NB4 (cell line): Measurements from ENCODE around the gene NECAB3.

Experiments
- POLR2A ChIP-seq: IDR thresholded peaks from 2 replicates; pipeline ENCODE4 v1.6.1; 2011; ENCODE audit warnings: mild to moderate bottlenecking; ENCODE audit not compliant: insufficient read length; ENCODE audit errors: extremely low read depth
- TF ChIP-seq, protein P1 (sequence below): IDR thresholded peaks from one replicate; pipeline ENCODE4 v1.5.1; 2012; ENCODE audit warnings: low read depth, low read length

DNA sequence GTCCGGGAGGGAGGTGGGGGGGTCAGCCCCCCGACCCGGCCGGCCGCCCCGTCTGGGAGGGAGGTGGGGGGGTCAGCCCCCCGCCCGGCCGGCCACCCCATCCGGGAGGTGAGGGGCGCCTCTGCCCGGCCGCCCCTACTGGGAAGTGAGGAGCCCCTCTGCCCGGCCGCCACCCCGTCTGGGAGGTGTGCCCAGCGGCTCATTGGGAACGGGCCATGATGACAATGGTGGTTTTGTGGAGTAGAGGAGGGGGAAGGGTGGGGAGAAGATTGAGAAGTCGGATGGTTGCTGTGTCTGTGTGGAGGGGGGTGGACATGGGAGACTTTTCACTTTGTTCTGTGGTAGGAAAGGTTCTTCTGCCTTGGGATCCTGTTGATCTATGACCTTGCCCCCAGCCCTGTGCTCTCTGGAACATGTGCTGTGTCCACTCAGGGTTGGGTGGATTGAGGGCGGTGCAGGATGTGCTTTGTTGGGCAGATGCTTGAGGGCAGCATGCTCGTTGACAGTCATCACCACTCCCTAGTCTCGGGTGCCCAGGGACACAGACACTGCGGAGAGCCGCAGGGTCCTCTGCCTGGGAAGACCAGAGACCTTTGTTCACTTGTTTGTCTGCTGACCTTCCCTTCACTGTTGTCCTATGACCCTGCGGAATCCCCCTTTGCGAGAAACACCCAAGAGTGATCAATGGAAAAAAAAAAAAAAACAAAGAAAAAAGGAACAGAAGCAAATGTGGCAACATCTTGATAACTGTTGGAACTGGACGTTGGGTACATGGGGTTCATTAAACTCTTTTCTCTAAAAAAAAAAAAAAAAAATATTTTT, 27.6 kb upstream of the NECAB3 start:
- TF ChIP-seq, protein P1, sequence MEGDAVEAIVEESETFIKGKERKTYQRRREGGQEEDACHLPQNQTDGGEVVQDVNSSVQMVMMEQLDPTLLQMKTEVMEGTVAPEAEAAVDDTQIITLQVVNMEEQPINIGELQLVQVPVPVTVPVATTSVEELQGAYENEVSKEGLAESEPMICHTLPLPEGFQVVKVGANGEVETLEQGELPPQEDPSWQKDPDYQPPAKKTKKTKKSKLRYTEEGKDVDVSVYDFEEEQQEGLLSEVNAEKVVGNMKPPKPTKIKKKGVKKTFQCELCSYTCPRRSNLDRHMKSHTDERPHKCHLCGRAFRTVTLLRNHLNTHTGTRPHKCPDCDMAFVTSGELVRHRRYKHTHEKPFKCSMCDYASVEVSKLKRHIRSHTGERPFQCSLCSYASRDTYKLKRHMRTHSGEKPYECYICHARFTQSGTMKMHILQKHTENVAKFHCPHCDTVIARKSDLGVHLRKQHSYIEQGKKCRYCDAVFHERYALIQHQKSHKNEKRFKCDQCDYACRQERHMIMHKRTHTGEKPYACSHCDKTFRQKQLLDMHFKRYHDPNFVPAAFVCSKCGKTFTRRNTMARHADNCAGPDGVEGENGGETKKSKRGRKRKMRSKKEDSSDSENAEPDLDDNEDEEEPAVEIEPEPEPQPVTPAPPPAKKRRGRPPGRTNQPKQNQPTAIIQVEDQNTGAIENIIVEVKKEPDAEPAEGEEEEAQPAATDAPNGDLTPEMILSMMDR = no peak
- no peak for TF ChIP-seq POLR2A
